T-helper 17 cell (primary cell): ENCODE measurements around the gene NDUFS8. TPM values are rescaled to one million over a fixed set of nuclear protein-coding genes. Genes with fewer than 3 reads are reported as not detected.

Experiments used
- total RNA-seq, 4 donors: library from RNA in 2 of 4; stranded (reverse) in 2 of 4; gene quantifications; one replicate each; pipeline ENCODE4 v1.2.3 and lab custom pipeline; 2022 to 2026

Gene NDUFS8
- total RNA-seq, 2 donors from 2014 or later, result 59.5 to 64.2 TPM

Other genes starting within 250 kb of the NDUFS8 start
- gene UNC93B1, start 26.6 kb upstream of the NDUFS8 start, total RNA-seq, result 10 to 100 TPM; 24.7 to 27.2 TPM
- gene ALDH3B1, start 20.4 kb upstream of the NDUFS8 start, total RNA-seq, result 1 to 10 TPM; 1.1 TPM
- 100 to 1,000 TPM; 187 to 207 TPM for gene TCIRG1, start 8.3 kb downstream of the NDUFS8 start, total RNA-seq
- gene CHKA, start 90.7 kb downstream of the NDUFS8 start, total RNA-seq, result 1 to 10 TPM; 7.4 to 9.8 TPM
- 10 to 100 TPM; 30.5 to 33.8 TPM for gene KMT5B, start 182.6 kb downstream of the NDUFS8 start, total RNA-seq
- 10 to 100 TPM; 10.5 to 11.6 TPM for gene C11orf24, start 241.3 kb downstream of the NDUFS8 start, total RNA-seq